Lower lobe of right lung (tissue), 2 donors: ENCODE data around the gene CMTM8. TPM values are rescaled to one million over a fixed set of nuclear protein-coding genes. Genes with fewer than 3 reads are reported as not detected.

Experiments
- ATAC-seq, 2 donors: fragments of 200-7000 bp; cut with Tn5 transposase; one replicate each; pipeline ENCODE4 v1.9.1; 2020 to 2022; ENCODE audit warnings: mild to moderate bottlenecking in 2 of 2, moderate library complexity in 2 of 2
- DNase-seq: peaks from one replicate; pipeline ENCODE4 v3.0.0-alpha.2; 2020
- H3K27ac ChIP-seq: fragments of 200-600 bp; one replicate; pipeline ENCODE4 v1.8.0; 2022
- H3K27me3 ChIP-seq: fragments of 200-600 bp; one replicate; pipeline ENCODE4 v1.8.0; 2022; ENCODE audit warnings: low read depth
- H3K36me3 ChIP-seq: fragments of 200-600 bp; one replicate; pipeline ENCODE4 v1.8.0; 2022; ENCODE audit warnings: mild to moderate bottlenecking
- H3K4me1 ChIP-seq: fragments of 200-600 bp; one replicate; pipeline ENCODE4 v1.8.0; 2022
- H3K4me3 ChIP-seq: fragments of 200-600 bp; one replicate; pipeline ENCODE4 v1.8.0; 2022; ENCODE audit warnings: mild to moderate bottlenecking
- H3K9me3 ChIP-seq: fragments of 200-600 bp; one replicate; pipeline ENCODE4 v1.8.0; 2022
- intact Hi-C: fragments of 100-400 bp; cut with DNase I; formaldehyde crosslinking; loops from one replicate; pipeline ENCODE4 v1.11.0; 2022
- total RNA-seq: library from RNA; stranded (reverse); fragmentation: NEBNext Ultra II Directional; extraction: Animal tissue kit (Norgen Biotek cat#: 25700); gene quantifications from one replicate; pipeline ENCODE4 v1.2.1, GENCODE V29; 2021
- TF ChIP-seq, protein P1 (sequence below): fragments of 200-600 bp; IDR thresholded peaks from one replicate; pipeline ENCODE4 v1.8.0; 2022; ENCODE audit warnings: antibody characterized with exemption, mild to moderate bottlenecking
- donor health status: DM: no; HTN: yes; CAD: no; lungs with severe emphysema.

The CMTM8 gene
- total RNA-seq, 1 donor from 2014 or later, result 25.6 TPM

- Histone ChIP-seq H3K27ac (no peak overlapping the region), H3K4me1 (no peaks in the 10 kb centered on the region), H3K36me3 (no peaks in the 10 kb centered on the region), H3K9me3 (no peaks in the 10 kb centered on the region), H3K4me3 (no peak overlapping the region), H3K27me3 (no peaks in the 10 kb centered on the region)
- intact Hi-C loops, result no loop called here
- TF ChIP-seq, protein P1, sequence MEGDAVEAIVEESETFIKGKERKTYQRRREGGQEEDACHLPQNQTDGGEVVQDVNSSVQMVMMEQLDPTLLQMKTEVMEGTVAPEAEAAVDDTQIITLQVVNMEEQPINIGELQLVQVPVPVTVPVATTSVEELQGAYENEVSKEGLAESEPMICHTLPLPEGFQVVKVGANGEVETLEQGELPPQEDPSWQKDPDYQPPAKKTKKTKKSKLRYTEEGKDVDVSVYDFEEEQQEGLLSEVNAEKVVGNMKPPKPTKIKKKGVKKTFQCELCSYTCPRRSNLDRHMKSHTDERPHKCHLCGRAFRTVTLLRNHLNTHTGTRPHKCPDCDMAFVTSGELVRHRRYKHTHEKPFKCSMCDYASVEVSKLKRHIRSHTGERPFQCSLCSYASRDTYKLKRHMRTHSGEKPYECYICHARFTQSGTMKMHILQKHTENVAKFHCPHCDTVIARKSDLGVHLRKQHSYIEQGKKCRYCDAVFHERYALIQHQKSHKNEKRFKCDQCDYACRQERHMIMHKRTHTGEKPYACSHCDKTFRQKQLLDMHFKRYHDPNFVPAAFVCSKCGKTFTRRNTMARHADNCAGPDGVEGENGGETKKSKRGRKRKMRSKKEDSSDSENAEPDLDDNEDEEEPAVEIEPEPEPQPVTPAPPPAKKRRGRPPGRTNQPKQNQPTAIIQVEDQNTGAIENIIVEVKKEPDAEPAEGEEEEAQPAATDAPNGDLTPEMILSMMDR, result no peak
- DNase-seq (no peak), ATAC-seq (no peak)
Measured at GRCh38 chr3:32315441-32315840, 77.0 kb downstream of the CMTM8 start.

DNA sequence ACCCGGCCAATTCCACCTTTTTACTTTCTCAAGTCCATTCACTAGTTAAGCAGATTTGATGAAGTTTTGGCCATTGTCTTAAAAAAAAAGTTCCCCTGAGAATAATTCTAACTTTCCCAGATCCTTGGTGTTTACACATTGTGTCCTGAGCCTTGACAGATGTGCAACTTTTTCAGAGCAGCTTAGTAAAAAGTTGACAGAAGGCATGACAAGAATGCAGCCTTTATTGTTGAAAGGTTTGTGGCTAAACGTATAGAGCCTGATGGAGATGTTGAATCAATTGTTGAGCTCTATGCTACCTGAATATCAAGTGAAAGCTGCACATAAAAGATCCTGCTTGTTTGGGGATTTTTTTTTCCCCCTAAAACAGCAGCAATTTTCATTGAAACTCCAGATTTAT is 77.8 kb downstream of the CMTM8 start:
- intact Hi-C loops, result no loop called here
- no peak for DNase-seq
- no peaks in the 10 kb centered on the region for H3K27me3 ChIP-seq

GRCh38 chr3:32316976-32317375 is 78.5 kb downstream of the CMTM8 start:
- intact Hi-C loops, result no loop called here
- Histone ChIP-seq H3K27me3 (no peaks in the 10 kb centered on the region), H3K27ac (no peak overlapping the region), H3K36me3 (no peaks in the 10 kb centered on the region), H3K4me1 (no peaks in the 10 kb centered on the region), H3K9me3 (no peaks in the 10 kb centered on the region), H3K4me3 (no peak overlapping the region)
- TF ChIP-seq, protein P1, result no peak
- no peak for DNase-seq
- no peak for ATAC-seq

More for the DNA sequence above, 77.8 kb downstream of the CMTM8 start:
- TF ChIP-seq, protein P1, result no peak
- H3K36me3 ChIP-seq, result no peaks in the 10 kb centered on the region
- no peak overlapping the region for H3K4me3 ChIP-seq
- no peak overlapping the region for H3K27ac ChIP-seq
- H3K9me3 ChIP-seq, result no peaks in the 10 kb centered on the region
- no peak for ATAC-seq
- H3K4me1 ChIP-seq, result no peaks in the 10 kb centered on the region

DNA sequence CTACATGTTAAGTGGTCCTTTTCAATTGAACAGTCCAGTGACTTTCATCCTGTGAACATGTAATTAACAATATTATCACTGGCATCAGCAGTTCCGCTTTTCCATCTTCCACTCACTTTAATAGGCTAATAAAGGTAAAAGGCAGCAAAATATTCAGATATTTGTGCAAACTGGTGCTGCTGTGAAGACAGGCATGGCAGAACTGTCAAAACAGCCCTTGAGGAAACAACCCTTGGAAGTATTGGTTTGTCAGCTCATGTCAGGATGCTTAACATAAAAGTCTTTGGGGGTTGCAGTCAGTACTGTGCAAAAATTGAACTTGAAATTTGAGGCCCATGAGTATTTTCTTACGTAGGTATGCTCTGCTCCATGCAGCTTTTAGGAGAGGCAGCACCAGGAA is 81.1 kb downstream of the CMTM8 start:
- TF ChIP-seq, protein P1, result no peak
- H3K27me3 ChIP-seq, result no peaks in the 10 kb centered on the region
- no peak overlapping the region for H3K27ac ChIP-seq
- DNase-seq, result no peak
- no peaks in the 10 kb centered on the region for H3K36me3 ChIP-seq
- no peaks in the 10 kb centered on the region for H3K4me1 ChIP-seq
- intact Hi-C loops, result no loop called here
- no peak overlapping the region for H3K4me3 ChIP-seq
- no peaks in the 10 kb centered on the region for H3K9me3 ChIP-seq
- no peak for ATAC-seq

GRCh38 chr3:32320080-32320479 is 81.6 kb downstream of the CMTM8 start:
- Histone ChIP-seq H3K27me3 (no peaks in the 10 kb centered on the region), H3K4me3 (no peak overlapping the region), H3K36me3 (no peaks in the 10 kb centered on the region), H3K4me1 (no peaks in the 10 kb centered on the region), H3K9me3 (no peaks in the 10 kb centered on the region), H3K27ac (no peak overlapping the region)
- ATAC-seq (no peak), DNase-seq (no peak)
- TF ChIP-seq, protein P1, result no peak
- intact Hi-C loops, result no loop called here
